GM12878 (cell line): ENCODE results near the gene ZNF423. TPM values are rescaled to one million over a fixed set of nuclear protein-coding genes. Genes with fewer than 3 reads are reported as not detected.

Experiments used
- ATAC-seq: fragments of 200-7000 bp; cut with Tn5 transposase; 3 replicates; pipeline ENCODE4 v1.9.1; 2020; ENCODE audit warnings: mild to moderate bottlenecking, moderate library complexity
- BruUV-seq: library from RNA; stranded (reverse); fragments of 400-500 nt; replicated peaks from 2 replicates; lab custom pipeline; 2021; lab: Mats Ljungman, UMichigan
- CTCF ChIA-PET: fragments of 300-600 bp; sonication (Branson Sonifier 250); formaldehyde crosslinking; extraction: SDS; loops from one replicate; lab custom pipeline; 2021; ENCODE audit warnings: inconsistent platforms; lab: Yijun Ruan, JAX
- POLR2A ChIA-PET: fragments of 350-600 bp; formaldehyde crosslinking; extraction: SDS; loops from one replicate; lab custom pipeline; 2021; ENCODE audit warnings: inconsistent platforms; lab: Charles Lee
- RAD21 ChIA-PET: fragments of 300-600 bp; sonication (Branson Sonifier 250); formaldehyde crosslinking; loops from one replicate; lab custom pipeline; 2023; ENCODE audit warnings: antibody characterized with exemption; ENCODE audit not compliant: unreplicated experiment; lab: Charles Lee
- SMC1A ChIA-PET: fragments of 300-600 bp; sonication (Branson Sonifier 250); formaldehyde crosslinking; loops from one replicate; lab custom pipeline; 2023; ENCODE audit not compliant: unreplicated experiment, uncharacterized antibody; lab: Charles Lee
- DNase-seq: peaks from one replicate; pipeline ENCODE4 v3.0.0-alpha.2; 2011; ENCODE audit warnings: low read depth, low spot score
- FAIRE-seq: peaks from 3 replicates; lab custom pipeline; 2011; peaks lifted over from hg19 to GRCh38; lab: Jason Lieb, UNC
- H2AFZ ChIP-seq: 2 replicates; pipeline ENCODE4 v1.6.0; 2011; ENCODE audit warnings: low read depth, low read length, control low read depth; ENCODE audit not compliant: control insufficient read depth
- H3K27ac ChIP-seq: 2 replicates; pipeline ENCODE4 v1.5.1; 2011; ENCODE audit warnings: control low read depth; ENCODE audit not compliant: control insufficient read depth, insufficient read depth
- H3K27me3 ChIP-seq, 2 experiments: replicated peaks in 1 of 2; 2 replicates each; pipeline versions ENCODE4 v1.6.0 to v1.6.1; 2011; ENCODE audit warnings: low read length in 1 of 2; ENCODE audit not compliant: control insufficient read depth in 2 of 2, insufficient read depth in 2 of 2
- H3K36me3 ChIP-seq, 2 experiments: 2 replicates each; pipeline ENCODE4 v1.5.1; 2011; ENCODE audit warnings: low read length in 1 of 2; ENCODE audit not compliant: control insufficient read depth in 2 of 2, insufficient read depth in 2 of 2
- H3K4me1 ChIP-seq: 2 replicates; pipeline ENCODE4 v1.6.1; 2011; ENCODE audit warnings: mild to moderate bottlenecking, low read length, moderate library complexity, mixed read lengths; ENCODE audit not compliant: control insufficient read depth, insufficient read depth
- H3K4me2 ChIP-seq: 2 replicates; pipeline ENCODE4 v1.6.0; 2011; ENCODE audit warnings: control low read depth; ENCODE audit not compliant: control insufficient read depth, insufficient read depth
- H3K4me3 ChIP-seq: fragments of 200-600 bp; sonication (generic); 2 replicates; pipeline ENCODE4 v1.5.1; 2016
- H3K79me2 ChIP-seq: 2 replicates; pipeline ENCODE4 v1.6.0; 2011; ENCODE audit warnings: low read length; ENCODE audit not compliant: control insufficient read depth, insufficient read depth
- H3K9ac ChIP-seq: 2 replicates; pipeline ENCODE4 v1.8.0; 2011; ENCODE audit warnings: low read length, control low read depth, mixed read lengths; ENCODE audit not compliant: control insufficient read depth, insufficient read depth
- H3K9me3 ChIP-seq: replicated peaks from 3 replicates; pipeline ENCODE4 v1.5.1; 2011; ENCODE audit warnings: mild to moderate bottlenecking, low read length; ENCODE audit not compliant: control insufficient read depth, insufficient read depth
- H4K20me1 ChIP-seq: 2 replicates; pipeline ENCODE4 v1.6.0; 2011; ENCODE audit not compliant: control insufficient read depth, insufficient read depth
- ASH2L ChIP-seq: fragments of 300-600, 200-600 bp; sonication (generic); IDR thresholded peaks from 2 replicates; pipeline ENCODE4 v1.6.1; 2017; ENCODE audit warnings: low read depth, mild to moderate bottlenecking, borderline replicate concordance
- BMI1 ChIP-seq: fragments of 450-650 bp; IDR thresholded peaks from 2 replicates; pipeline ENCODE4 v1.6.1; 2016; ENCODE audit warnings: mild to moderate bottlenecking, moderate library complexity, borderline replicate concordance
- CHD4 ChIP-seq: fragments of 200-600 bp; sonication (generic); IDR thresholded peaks from 2 replicates; pipeline ENCODE4 v1.6.1; 2016; ENCODE audit warnings: mild to moderate bottlenecking
- E2F8 ChIP-seq: fragments of 450-650 bp; IDR thresholded peaks from 2 replicates; pipeline ENCODE4 v1.6.1; 2018; ENCODE audit warnings: mild to moderate bottlenecking, low read depth, moderate library complexity; ENCODE audit not compliant: partially characterized antibody
- ESRRA ChIP-seq: IDR thresholded peaks from 2 replicates; pipeline ENCODE4 v1.6.1; 2012; ENCODE audit warnings: mild to moderate bottlenecking, low read length, improper control_type of control experiment
- FOXK2 ChIP-seq: fragments of 450-650 bp; IDR thresholded peaks from 2 replicates; pipeline ENCODE4 v1.6.1; 2017; ENCODE audit warnings: mild to moderate bottlenecking, moderate library complexity
- HDAC2 ChIP-seq: fragments of 200-600 bp; sonication (generic); IDR thresholded peaks from 2 replicates; pipeline ENCODE4 v1.6.1; 2017
- JUNB ChIP-seq: IDR thresholded peaks from 2 replicates; pipeline ENCODE4 v1.6.1; 2016; ENCODE audit warnings: antibody characterized with exemption, mild to moderate bottlenecking
- MEF2A ChIP-seq: IDR thresholded peaks from 2 replicates; pipeline ENCODE4 v1.6.1; 2011; ENCODE audit warnings: low read depth, mild to moderate bottlenecking, low read length, moderate library complexity; ENCODE audit not compliant: insufficient read depth
- PAX8 ChIP-seq: fragments of 450-650 bp; IDR thresholded peaks from 2 replicates; pipeline ENCODE4 v1.6.1; 2017; ENCODE audit warnings: mild to moderate bottlenecking, moderate library complexity
- RELA ChIP-seq: fragments of 450-650 bp; IDR thresholded peaks from 2 replicates; pipeline ENCODE4 v1.8.0; 2014; ENCODE audit warnings: borderline replicate concordance; ENCODE audit not compliant: partially characterized antibody
- REST ChIP-seq: IDR thresholded peaks from 2 replicates; pipeline ENCODE4 v1.6.1; 2012; ENCODE audit warnings: mild to moderate bottlenecking, low read depth, low read length
- SREBF2 ChIP-seq: IDR thresholded peaks from 2 replicates; pipeline ENCODE4 v1.6.1; 2012; ENCODE audit warnings: mild to moderate bottlenecking, low read length
- TAF1 ChIP-seq: IDR thresholded peaks from 2 replicates; pipeline ENCODE4 v1.6.1; 2011; ENCODE audit warnings: mild to moderate bottlenecking, low read depth, low read length, borderline replicate concordance
- WGBS: methylation state at CpG from one replicate; pipeline ENCODE4 v1.1.6; 2016; ENCODE audit warnings: low lambda C conversion rate; ENCODE audit not compliant: insufficient replicate concordance, insufficient coverage; ENCODE audit errors: missing lambda C conversion rate; 5-methylcytosine and 5-hydroxymethylcytosine counted together
- in situ Hi-C: fragments of 300-500 bp; cut with MboI; formaldehyde crosslinking; loops from 9 replicates; pipeline ENCODE4 v1.14.3; 2018; ENCODE audit warnings: mixed read lengths
- intact Hi-C: fragments of 100-400 bp; cut with micrococcal nuclease; formaldehyde crosslinking; loops from one replicate; pipeline ENCODE4 v1.14.2; 2022; ENCODE audit not compliant: unreplicated experiment
- polyA plus RNA-seq, 11 experiments: library from polyadenylated mRNA; depleted of rRNA in 4 of 11; unstranded in 6 of 11; stranded (reverse) in 5 of 11; fragments of >200 nt; fragmentation: Nextera tagmentation in 4 of 11; fragmentation: Illumina TruSeq in 1 of 11; extraction: Ambion mirVana in 4 of 11; extraction: Trizol in 1 of 11; gene quantifications; 1 replicate in 1 of 11; 2 replicates in 10 of 11; pipeline versions ENCODE4 v1.2.1 to v1.2.3, GENCODE V29; 2011 to 2016; ENCODE audit warnings: inconsistent platforms in 2 of 11, missing spikeins in 2 of 11, low read depth in 1 of 11
- total RNA-seq, 4 experiments: library from RNA; depleted of rRNA in 3 of 4; stranded (reverse); fragments of >200 nt in 3 of 4; fragmentation: Illumina TruSeq in 1 of 4; extraction: Trizol in 1 of 4; gene quantifications; 2 replicates each; pipeline versions ENCODE4 v1.2.1 to v1.2.3, GENCODE V29; 2013 to 2021

ZNF423 gene
- total and polyA plus RNA-seq, 10 of the 15 experiments (the other 5 are each of a cell fraction or from before 2014, with no cell fraction given), result 0.03 to 0.64 (median 0.10) TPM

DNA sequence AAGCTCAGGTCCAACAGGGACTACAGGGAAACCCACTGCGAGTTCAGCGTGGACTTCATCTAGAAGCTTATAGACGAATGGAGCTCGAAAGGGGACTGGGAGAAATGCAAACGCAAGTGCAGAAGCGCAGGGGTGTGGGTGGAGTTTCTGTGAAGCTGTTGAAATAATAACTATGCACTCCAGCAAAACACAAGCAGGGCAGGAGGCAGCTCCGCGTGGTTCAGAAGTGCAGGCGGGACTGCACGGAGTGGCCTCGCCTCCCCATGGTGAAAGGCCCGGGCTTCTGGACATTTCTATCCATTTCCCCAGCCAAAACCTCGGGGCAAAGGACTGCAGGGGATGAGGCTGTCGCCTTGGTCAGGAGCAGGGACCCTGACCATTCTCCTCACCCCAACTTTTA is 74.5 kb downstream of the ZNF423 start:
- intact Hi-C loops, result no loop called here
- CTCF ChIA-PET, result interaction anchor here (0.7 kb wide), 1 partner anchor 111 kb away, joined by 4 read pairs; no protein-coding TSS in a partner anchor

More for the DNA sequence above, 74.5 kb downstream of the ZNF423 start:
- Histone ChIP-seq H3K79me2 (no peaks in the 10 kb centered on the region), H3K9ac (no peak overlapping the region), H3K4me1 (no peaks in the 10 kb centered on the region), H2AFZ (no peak overlapping the region), H3K27ac (no peak overlapping the region), H3K27me3 (no peaks in the 10 kb centered on the region; a peak in 2 of 4 replicates), H3K9me3 (no peaks in the 10 kb centered on the region), H4K20me1 (no peaks in the 10 kb centered on the region), H3K36me3 (no peaks in the 10 kb centered on the region), H3K4me3 (no peak overlapping the region), H3K4me2 (no peak overlapping the region)
- BruUV-seq, result no TSS peak
- no peak for DNase-seq
- 49% methylated on average over 14 of the region's 14 CpGs for WGBS
- ChIA-PET SMC1A (no interaction called here), POLR2A (no interaction called here), RAD21 (no interaction called here)
- TF ChIP-seq SREBF2, result no peak
- TF ChIP-seq ESRRA, result no peak
- TF ChIP-seq TAF1, result no peak
- TF ChIP-seq REST, result no peak
- TF ChIP-seq RELA, result no peak
- TF ChIP-seq E2F8, result no peak
- TF ChIP-seq JUNB, result no peak
- TF ChIP-seq HDAC2, result no peak
- TF ChIP-seq BMI1, result no peak
- no peak for TF ChIP-seq PAX8
- no peak for TF ChIP-seq ASH2L
- no peak for TF ChIP-seq MEF2A
- TF ChIP-seq CHD4, result no peak
- no peak for TF ChIP-seq FOXK2
- no peak for ATAC-seq
- no peak for FAIRE-seq
- in situ Hi-C loops, result no loop called here
